GM12878 (cell line): Measurements from ENCODE around the gene SMG6. TPM values are rescaled to one million over a fixed set of nuclear protein-coding genes. Genes with fewer than 3 reads are reported as not detected.

Source experiments
- ATAC-seq: fragments of 200-7000 bp; cut with Tn5 transposase; 3 replicates; pipeline ENCODE4 v1.9.1; 2020; ENCODE audit warnings: mild to moderate bottlenecking, moderate library complexity
- BruUV-seq: library from RNA; stranded (reverse); fragments of 400-500 nt; replicated peaks from 2 replicates; lab custom pipeline; 2021; lab: Mats Ljungman, UMichigan
- CTCF ChIA-PET: fragments of 300-600 bp; sonication (Branson Sonifier 250); formaldehyde crosslinking; extraction: SDS; loops from one replicate; lab custom pipeline; 2021; ENCODE audit warnings: inconsistent platforms; lab: Yijun Ruan, JAX
- POLR2A ChIA-PET: fragments of 350-600 bp; formaldehyde crosslinking; extraction: SDS; loops from one replicate; lab custom pipeline; 2021; ENCODE audit warnings: inconsistent platforms; lab: Charles Lee
- RAD21 ChIA-PET: fragments of 300-600 bp; sonication (Branson Sonifier 250); formaldehyde crosslinking; loops from one replicate; lab custom pipeline; 2023; ENCODE audit warnings: antibody characterized with exemption; ENCODE audit not compliant: unreplicated experiment; lab: Charles Lee
- SMC1A ChIA-PET: fragments of 300-600 bp; sonication (Branson Sonifier 250); formaldehyde crosslinking; loops from one replicate; lab custom pipeline; 2023; ENCODE audit not compliant: unreplicated experiment, uncharacterized antibody; lab: Charles Lee
- DNase-seq: peaks from one replicate; pipeline ENCODE4 v3.0.0-alpha.2; 2011; ENCODE audit warnings: low read depth, low spot score
- FAIRE-seq: peaks from 3 replicates; lab custom pipeline; 2011; peaks lifted over from hg19 to GRCh38; lab: Jason Lieb, UNC
- H2AFZ ChIP-seq: 2 replicates; pipeline ENCODE4 v1.6.0; 2011; ENCODE audit warnings: low read depth, low read length, control low read depth; ENCODE audit not compliant: control insufficient read depth
- H3K27ac ChIP-seq: 2 replicates; pipeline ENCODE4 v1.5.1; 2011; ENCODE audit warnings: control low read depth; ENCODE audit not compliant: control insufficient read depth, insufficient read depth
- H3K27me3 ChIP-seq, 2 experiments: replicated peaks in 1 of 2; 2 replicates each; pipeline versions ENCODE4 v1.6.0 to v1.6.1; 2011; ENCODE audit warnings: low read length in 1 of 2; ENCODE audit not compliant: control insufficient read depth in 2 of 2, insufficient read depth in 2 of 2
- H3K36me3 ChIP-seq, 2 experiments: 2 replicates each; pipeline ENCODE4 v1.5.1; 2011; ENCODE audit warnings: low read length in 1 of 2; ENCODE audit not compliant: control insufficient read depth in 2 of 2, insufficient read depth in 2 of 2
- H3K4me1 ChIP-seq: 2 replicates; pipeline ENCODE4 v1.6.1; 2011; ENCODE audit warnings: mild to moderate bottlenecking, low read length, moderate library complexity, mixed read lengths; ENCODE audit not compliant: control insufficient read depth, insufficient read depth
- H3K4me2 ChIP-seq: 2 replicates; pipeline ENCODE4 v1.6.0; 2011; ENCODE audit warnings: control low read depth; ENCODE audit not compliant: control insufficient read depth, insufficient read depth
- H3K4me3 ChIP-seq: fragments of 200-600 bp; sonication (generic); 2 replicates; pipeline ENCODE4 v1.5.1; 2016
- H3K79me2 ChIP-seq: 2 replicates; pipeline ENCODE4 v1.6.0; 2011; ENCODE audit warnings: low read length; ENCODE audit not compliant: control insufficient read depth, insufficient read depth
- H3K9ac ChIP-seq: 2 replicates; pipeline ENCODE4 v1.8.0; 2011; ENCODE audit warnings: low read length, control low read depth, mixed read lengths; ENCODE audit not compliant: control insufficient read depth, insufficient read depth
- H3K9me3 ChIP-seq: replicated peaks from 3 replicates; pipeline ENCODE4 v1.5.1; 2011; ENCODE audit warnings: mild to moderate bottlenecking, low read length; ENCODE audit not compliant: control insufficient read depth, insufficient read depth
- H4K20me1 ChIP-seq: 2 replicates; pipeline ENCODE4 v1.6.0; 2011; ENCODE audit not compliant: control insufficient read depth, insufficient read depth
- ATF2 ChIP-seq: IDR thresholded peaks from 2 replicates; pipeline ENCODE4 v1.6.1; 2012; ENCODE audit warnings: low read length, inconsistent platforms
- ATF7 ChIP-seq: fragments of 450-650 bp; IDR thresholded peaks from 2 replicates; pipeline ENCODE4 v1.6.1; 2016; ENCODE audit warnings: low read depth, mild to moderate bottlenecking
- CBFB ChIP-seq: IDR thresholded peaks from 2 replicates; pipeline ENCODE4 v1.6.1; 2016; ENCODE audit warnings: antibody characterized with exemption, low read depth
- CREM ChIP-seq: IDR thresholded peaks from 2 replicates; pipeline ENCODE4 v1.6.1; 2014; ENCODE audit warnings: antibody characterized with exemption, low read depth
- EED ChIP-seq: sonication (generic); IDR thresholded peaks from 2 replicates; pipeline ENCODE4 v1.6.1; 2016; ENCODE audit warnings: antibody characterized with exemption, low read depth
- GATAD2B ChIP-seq: fragments of 450-650 bp; conservative IDR thresholded peaks from 2 replicates; pipeline ENCODE4 v1.6.1; 2017; ENCODE audit warnings: low read depth, mild to moderate bottlenecking, moderate library complexity
- IRF3 ChIP-seq: fragments of 450-650 bp; IDR thresholded peaks from 2 replicates; pipeline ENCODE4 v1.6.1; 2014; ENCODE audit warnings: mild to moderate bottlenecking
- NFXL1 ChIP-seq: fragments of 450-650 bp; IDR thresholded peaks from 2 replicates; pipeline ENCODE4 v1.6.1; 2017; ENCODE audit warnings: antibody characterized with exemption, mild to moderate bottlenecking, borderline replicate concordance
- NKRF ChIP-seq: fragments of 450-650 bp; conservative IDR thresholded peaks from 2 replicates; pipeline ENCODE4 v1.6.1; 2017; ENCODE audit warnings: mild to moderate bottlenecking, moderate library complexity
- NR2F1 ChIP-seq: fragments of 450-650 bp; conservative IDR thresholded peaks from 2 replicates; pipeline ENCODE4 v1.6.1; 2017; ENCODE audit warnings: mild to moderate bottlenecking
- SIN3A ChIP-seq: IDR thresholded peaks from 2 replicates; pipeline ENCODE4 v1.6.1; 2012; ENCODE audit warnings: low read depth, low read length, improper control_type of control experiment
- TBL1XR1 ChIP-seq: IDR thresholded peaks from 2 replicates; pipeline ENCODE4 v1.6.1; 2012; ENCODE audit warnings: low read depth, low read length, improper control_type of control experiment
- USF2 ChIP-seq: IDR thresholded peaks from 2 replicates; pipeline ENCODE4 v1.6.1; 2011; ENCODE audit warnings: low read depth, low read length, improper control_type of control experiment, borderline replicate concordance
- ZBTB4 ChIP-seq: fragments of 450-650 bp; formaldehyde crosslinking; IDR thresholded peaks from 2 replicates; pipeline ENCODE4 v1.4.0; 2022; ENCODE audit warnings: mild to moderate bottlenecking, moderate library complexity
- ZSCAN29 ChIP-seq: fragments of 450-650 bp; IDR thresholded peaks from 2 replicates; pipeline ENCODE4 v1.6.1; 2017; ENCODE audit warnings: mild to moderate bottlenecking, moderate library complexity
- WGBS: methylation state at CpG from one replicate; pipeline ENCODE4 v1.1.6; 2016; ENCODE audit warnings: low lambda C conversion rate; ENCODE audit not compliant: insufficient replicate concordance, insufficient coverage; ENCODE audit errors: missing lambda C conversion rate; 5-methylcytosine and 5-hydroxymethylcytosine counted together
- in situ Hi-C: fragments of 300-500 bp; cut with MboI; formaldehyde crosslinking; loops from 9 replicates; pipeline ENCODE4 v1.14.3; 2018; ENCODE audit warnings: mixed read lengths
- intact Hi-C: fragments of 100-400 bp; cut with micrococcal nuclease; formaldehyde crosslinking; loops from one replicate; pipeline ENCODE4 v1.14.2; 2022; ENCODE audit not compliant: unreplicated experiment
- polyA plus RNA-seq, 11 experiments: library from polyadenylated mRNA; depleted of rRNA in 4 of 11; unstranded in 6 of 11; stranded (reverse) in 5 of 11; fragments of >200 nt; fragmentation: Nextera tagmentation in 4 of 11; fragmentation: Illumina TruSeq in 1 of 11; extraction: Ambion mirVana in 4 of 11; extraction: Trizol in 1 of 11; gene quantifications; 1 replicate in 1 of 11; 2 replicates in 10 of 11; pipeline versions ENCODE4 v1.2.1 to v1.2.3, GENCODE V29; 2011 to 2016; ENCODE audit warnings: inconsistent platforms in 2 of 11, missing spikeins in 2 of 11, low read depth in 1 of 11
- total RNA-seq, 4 experiments: library from RNA; depleted of rRNA in 3 of 4; stranded (reverse); fragments of >200 nt in 3 of 4; fragmentation: Illumina TruSeq in 1 of 4; extraction: Trizol in 1 of 4; gene quantifications; 2 replicates each; pipeline versions ENCODE4 v1.2.1 to v1.2.3, GENCODE V29; 2013 to 2021

SMG6 gene
- total and polyA plus RNA-seq, 10 of the 15 experiments (the other 5 are each of a cell fraction or from before 2014, with no cell fraction given) = 0.58 to 28.7 (median 15.7) TPM

GRCh38 chr17:2188971-2189630, 114.5 kb downstream of the SMG6 start (continued):
- TF ChIP-seq EED = no peak
- no peak for TF ChIP-seq SIN3A

- no peak for ATAC-seq
- no TSS peak for BruUV-seq
- Histone ChIP-seq H3K9ac (no peak overlapping the region), H2AFZ (no peak overlapping the region), H3K27ac (no peak overlapping the region), H3K27me3 (no peaks in the 10 kb centered on the region), H3K4me2 (no peak overlapping the region), H4K20me1 (no peaks in the 10 kb centered on the region), H3K4me3 (no peak overlapping the region), H3K9me3 (no peaks in the 10 kb centered on the region), H3K4me1 (peaks cover 8% of the 10 kb centered on the region), H3K79me2 (no peaks in the 10 kb centered on the region), H3K36me3 (peaks cover 20 to 26% of the 10 kb centered on the region in 2 experiments)
- ChIA-PET POLR2A (no interaction called here), RAD21 (no interaction called here), CTCF (interaction anchor here (0.7 to 1.3 kb wide), 3 partner anchors 41 to 57 kb away, joined by 3 read pairs; no protein-coding TSS in a partner anchor), SMC1A (interaction anchor here (2.0 kb wide), 1 partner anchor 10 kb away, joined by 6 read pairs; no protein-coding TSS in a partner anchor)
- no peak for DNase-seq
- intact Hi-C loops (no loop called here), in situ Hi-C loops (no loop called here)
- no peak for FAIRE-seq
- WGBS = 44% methylated on average over 5 of the region's 5 CpGs
- TF ChIP-seq IRF3 (no peak), NKRF (no peak), GATAD2B (no peak), ZBTB4 (CRISPR knock-in tag) (no peak), NFXL1 (no peak), TBL1XR1 (no peak), CBFB (no peak), ATF2 (no peak), NR2F1 (no peak), USF2 (no peak), ATF7 (no peak), CREM (no peak), ZSCAN29 (no peak)
These were observed 115.8 kb downstream of the SMG6 start for GRCh38 chr17:2187758-2188157.
